DMS114 treated with DMSO at 0.1 percent for 48 hours (cell line): ENCODE results near the gene NINJ2.

Experiments
- DNase-seq: peaks from one replicate; lab custom pipeline; 2025; ENCODE audit not compliant: unreplicated experiment; lab: John Stamatoyannopoulos, UW

The NINJ2 gene

GRCh38 chr12:674272-674781, 11.1 kb upstream of the NINJ2 start:
- DNase-seq, result no peak

GRCh38 chr12:673849-674248, 10.6 kb upstream of the NINJ2 start:
- DNase-seq, result no peak

- DNase-seq, result no peak
These were observed 6.3 kb upstream of the NINJ2 start for GRCh38 chr12:669576-669945.

- no peak for DNase-seq
These were observed 4.8 kb upstream of the NINJ2 start for GRCh38 chr12:668090-668481.

- no peak for DNase-seq
These were observed 3.6 kb upstream of the NINJ2 start for GRCh38 chr12:666766-667308.

- DNase-seq, result no peak
These were observed 2.8 kb upstream of the NINJ2 start for GRCh38 chr12:666066-666465.

- no peak for DNase-seq
These were observed 1.5 kb upstream of the NINJ2 start for GRCh38 chr12:664779-665092.

GRCh38 chr12:664075-664778, 982 bp upstream of the NINJ2 start:
- no peak for DNase-seq

GRCh38 chr12:662566-663292, 516 bp downstream of the NINJ2 start:
- DNase-seq, result no peak

- DNase-seq, result no peak
These were observed 1.3 kb downstream of the NINJ2 start for GRCh38 chr12:661720-662486.

GRCh38 chr12:659090-659683, 4.1 kb downstream of the NINJ2 start:
- DNase-seq, result no peak

GRCh38 chr12:650983-651382, 12.3 kb downstream of the NINJ2 start:
- no peak for DNase-seq

- DNase-seq, result no peak
These were observed 15.7 kb downstream of the NINJ2 start for GRCh38 chr12:647385-648085.

GRCh38 chr12:646442-647384, 16.5 kb downstream of the NINJ2 start:
- no peak for DNase-seq

GRCh38 chr12:645563-646071, 17.6 kb downstream of the NINJ2 start:
- no peak for DNase-seq

- DNase-seq, result no peak
These were observed 18.3 kb downstream of the NINJ2 start for GRCh38 chr12:644818-645552.

GRCh38 chr12:644303-644639, 19.0 kb downstream of the NINJ2 start:
- no peak for DNase-seq

- DNase-seq, result no peak
These were observed 19.6 kb downstream of the NINJ2 start for GRCh38 chr12:643475-644302.
